Frontal cortex (tissue), 4 donors: Measurements from ENCODE around the gene PADI1. TPM values are rescaled to one million over a fixed set of nuclear protein-coding genes. Genes with fewer than 3 reads are reported as not detected.

Experiments
- DNase-seq, 2 donors: peaks; one replicate each; pipeline ENCODE4 v3.0.0; 2012; ENCODE audit warnings: low spot score in 2 of 2
- FAIRE-seq: peaks from 2 replicates; lab custom pipeline; 2012; peaks lifted over from hg19 to GRCh38; lab: Jason Lieb, UNC
- total RNA-seq: library from RNA; depleted of rRNA; stranded (reverse); fragments of >200 nt; gene quantifications from one replicate; pipeline ENCODE4 v1.2.3, GENCODE V29; 2014
- donor health status: control.
- donor health status: control.
- donor health status: control.

The PADI1 gene
- total RNA-seq, 1 donor from 2014 or later: not detected

- no peak for FAIRE-seq
- DNase-seq: no peak
Observed at GRCh38 chr1:17213148-17213781, 8.3 kb downstream of the PADI1 start.

- FAIRE-seq: no peak
- DNase-seq: no peak
Observed at GRCh38 chr1:17213782-17214148, 8.8 kb downstream of the PADI1 start.

GRCh38 chr1:17214876-17215544 is 10.1 kb downstream of the PADI1 start:
- FAIRE-seq (no peak), DNase-seq (no peak)

GRCh38 chr1:17215545-17215890 is 10.6 kb downstream of the PADI1 start:
- FAIRE-seq: no peak

GRCh38 chr1:17216078-17216477 is 11.2 kb downstream of the PADI1 start:
- DNase-seq (no peak), FAIRE-seq (no peak)

More at GRCh38 chr1:17215545-17215890, 10.6 kb downstream of the PADI1 start:
- DNase-seq: no peak

GRCh38 chr1:17217607-17218006 is 12.7 kb downstream of the PADI1 start:
- FAIRE-seq: no peak
- DNase-seq: no peak

GRCh38 chr1:17218939-17219338 is 14.0 kb downstream of the PADI1 start:
- FAIRE-seq (no peak), DNase-seq (no peak)

- FAIRE-seq (no peak), DNase-seq (no peak)
Observed at GRCh38 chr1:17220287-17220686, 15.4 kb downstream of the PADI1 start.

- FAIRE-seq (no peak), DNase-seq (peak in 1 of 2 donors; percentile 33)
Observed at GRCh38 chr1:17222557-17222956, 17.6 kb downstream of the PADI1 start.

- FAIRE-seq (no peak), DNase-seq (no peak)
Observed at GRCh38 chr1:17224434-17224833, 19.5 kb downstream of the PADI1 start.

- FAIRE-seq: no peak
Observed at GRCh38 chr1:17225140-17225539, 20.2 kb downstream of the PADI1 start.

GRCh38 chr1:17227358-17227915 is 22.5 kb downstream of the PADI1 start:
- FAIRE-seq (no peak), DNase-seq (no peak)

More at GRCh38 chr1:17225140-17225539, 20.2 kb downstream of the PADI1 start:
- no peak for DNase-seq

GRCh38 chr1:17228619-17229018 is 23.7 kb downstream of the PADI1 start:
- DNase-seq (no peak), FAIRE-seq (no peak)

- DNase-seq (no peak), FAIRE-seq (no peak)
Observed at GRCh38 chr1:17229379-17229778, 24.5 kb downstream of the PADI1 start.

GRCh38 chr1:17230106-17230505 is 25.2 kb downstream of the PADI1 start:
- DNase-seq: no peak
- FAIRE-seq: no peak

GRCh38 chr1:17230671-17231310 is 25.9 kb downstream of the PADI1 start:
- no peak for FAIRE-seq

GRCh38 chr1:17232759-17233661 is 28.1 kb downstream of the PADI1 start:
- DNase-seq (no peak), FAIRE-seq (no peak)

More at GRCh38 chr1:17230671-17231310, 25.9 kb downstream of the PADI1 start:
- DNase-seq: no peak

GRCh38 chr1:17233675-17234320 is 28.9 kb downstream of the PADI1 start:
- no peak for FAIRE-seq
- DNase-seq: peak in 1 of 2 donors; percentile 31

- DNase-seq (no peak), FAIRE-seq (no peak)
Observed at GRCh38 chr1:17234405-17234804, 29.5 kb downstream of the PADI1 start.
